Myocyte (in vitro differentiated cells): Measurements from ENCODE around the gene SH3RF2. TPM values are rescaled to one million over a fixed set of nuclear protein-coding genes. Genes with fewer than 3 reads are reported as not detected.

Source experiments
- DNase-seq: peaks from one replicate; pipeline ENCODE4 v3.0.0-alpha.2; 2012; ENCODE audit warnings: low read depth
- total RNA-seq: library from RNA; depleted of rRNA; stranded (reverse); fragments of >200 nt; gene quantifications from 2 replicates; pipeline ENCODE4 v1.2.3, GENCODE V29; 2014

The SH3RF2 gene
- total RNA-seq, 1 donor from 2014 or later, result 1.1 TPM

DNA sequence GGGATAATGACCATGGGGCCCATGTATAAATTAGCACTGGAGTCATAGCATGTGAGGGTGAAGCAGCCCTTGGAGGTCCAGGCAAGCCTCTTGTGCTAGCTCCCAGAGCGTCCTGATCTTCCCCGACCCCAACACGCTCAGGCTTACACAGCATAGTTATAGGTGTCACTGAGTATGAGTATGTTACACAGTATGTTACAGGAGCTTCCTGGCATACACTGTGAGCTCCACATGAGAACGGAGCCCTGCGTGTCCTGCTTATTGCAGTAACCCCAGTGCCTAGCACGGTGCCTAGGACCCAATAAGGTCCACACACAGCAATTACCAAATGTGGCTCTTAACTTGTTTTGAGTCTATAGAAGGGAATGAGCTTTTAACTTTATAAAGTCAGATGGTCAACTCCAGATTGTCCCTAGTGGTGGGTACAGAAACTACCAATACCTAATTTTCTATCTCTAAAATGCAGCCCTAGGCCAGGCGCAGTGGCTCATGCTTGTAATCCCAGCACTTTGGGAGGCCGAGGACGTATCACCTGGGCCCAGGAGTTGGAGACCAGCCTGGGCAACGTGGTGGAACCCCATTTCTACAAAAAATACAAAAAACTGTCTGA, 104.9 kb downstream of the SH3RF2 start:
- DNase-seq, result no peak

DNA sequence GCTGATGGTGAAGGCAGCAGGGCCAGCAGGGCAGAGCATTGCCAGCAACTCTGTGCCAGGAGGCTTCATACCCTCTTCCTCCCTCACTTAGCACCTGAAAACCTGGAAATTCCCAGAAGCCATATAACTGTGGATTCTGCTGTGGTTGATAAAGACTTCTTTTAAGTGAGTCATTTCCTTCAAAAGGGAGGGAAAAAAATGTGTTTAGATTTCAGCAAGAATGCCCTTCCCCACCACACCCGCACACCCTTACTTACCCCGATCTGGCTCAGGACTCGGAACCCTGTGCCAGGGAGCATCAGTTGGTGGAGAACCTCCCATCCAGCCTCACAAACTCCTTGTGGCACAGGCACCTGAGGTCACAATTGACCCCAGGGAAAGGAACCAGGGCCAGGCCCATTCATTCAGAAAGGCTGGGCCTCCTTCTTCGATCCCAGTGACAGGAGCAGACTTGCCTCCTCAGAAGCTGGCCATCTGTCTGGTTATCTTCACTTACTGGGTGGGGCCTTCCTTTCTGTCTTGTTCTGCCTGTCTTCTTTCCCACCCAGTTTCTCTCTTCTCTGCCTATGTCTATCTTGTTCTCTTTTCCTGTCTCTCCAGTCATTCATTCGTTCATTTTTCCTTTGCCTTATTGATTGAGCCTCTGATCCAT, 106.4 kb downstream of the SH3RF2 start:
- no peak for DNase-seq

DNA sequence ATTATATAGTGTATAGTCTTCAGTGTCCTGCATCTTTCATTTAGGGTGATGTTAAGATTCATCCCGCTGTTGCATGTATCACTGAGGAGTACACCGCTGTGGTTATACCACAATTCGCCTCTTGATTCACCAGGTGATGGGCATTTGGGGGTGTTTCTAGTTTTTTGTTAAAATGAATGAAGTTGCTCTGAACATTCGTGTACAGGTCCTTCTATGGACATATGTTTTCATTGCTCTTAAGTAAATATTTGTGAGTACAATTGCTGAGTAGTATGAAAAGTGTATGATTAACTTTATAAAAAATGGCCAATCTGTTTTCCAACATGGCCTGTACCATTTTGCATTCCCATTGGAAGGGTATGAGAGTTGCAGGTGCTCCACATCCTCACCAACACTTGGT, 107.3 kb downstream of the SH3RF2 start:
- DNase-seq, result no peak

GRCh38 chr5:146047396-146047795, 111.0 kb downstream of the SH3RF2 start:
- DNase-seq, result peak; percentile 85

- peak; percentile 84 for DNase-seq
Measured at GRCh38 chr5:146048994-146049703, 112.8 kb downstream of the SH3RF2 start.

- DNase-seq, result no peak
Measured at GRCh38 chr5:146049704-146050026, 113.3 kb downstream of the SH3RF2 start.

DNA sequence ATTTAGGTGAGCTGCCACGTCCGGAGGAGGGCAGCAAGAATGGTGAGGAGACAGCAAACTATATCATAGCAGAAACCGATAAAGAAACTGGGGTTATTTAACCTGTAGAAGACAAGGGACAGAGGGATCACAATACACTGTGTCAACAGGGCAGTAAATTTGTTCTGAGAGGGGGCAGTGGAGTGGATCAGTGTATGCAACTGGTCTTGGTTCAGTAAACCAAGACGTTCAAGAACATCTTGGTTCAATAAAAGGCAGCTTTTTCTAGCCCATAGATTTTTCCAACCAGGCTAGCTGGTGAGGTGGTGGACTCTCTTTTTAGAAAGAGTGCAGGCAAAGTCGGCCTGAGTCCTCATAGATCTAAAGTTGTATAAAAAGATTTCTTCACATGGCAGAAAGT, 113.7 kb downstream of the SH3RF2 start:
- no peak for DNase-seq

DNA sequence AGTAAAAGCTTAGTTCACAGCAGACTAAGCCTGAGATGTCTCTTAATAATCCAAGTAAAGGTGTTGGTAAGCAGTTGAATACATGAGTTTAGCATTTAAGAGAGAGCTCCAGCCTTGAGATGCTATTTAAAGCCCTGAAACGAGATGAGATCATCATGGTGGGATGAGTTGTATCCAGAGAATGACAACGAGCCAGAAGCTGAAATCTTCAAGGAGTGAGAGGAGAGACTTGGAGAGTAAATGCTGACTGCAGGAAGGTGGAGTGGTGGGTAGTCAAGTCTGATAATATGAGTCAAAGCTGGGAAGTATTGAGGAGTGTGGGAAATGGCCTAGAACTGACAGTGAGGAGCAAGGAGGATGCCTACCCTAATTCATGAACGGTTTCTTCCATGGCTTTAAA, 115.3 kb downstream of the SH3RF2 start:
- DNase-seq, result peak; percentile 59

DNA sequence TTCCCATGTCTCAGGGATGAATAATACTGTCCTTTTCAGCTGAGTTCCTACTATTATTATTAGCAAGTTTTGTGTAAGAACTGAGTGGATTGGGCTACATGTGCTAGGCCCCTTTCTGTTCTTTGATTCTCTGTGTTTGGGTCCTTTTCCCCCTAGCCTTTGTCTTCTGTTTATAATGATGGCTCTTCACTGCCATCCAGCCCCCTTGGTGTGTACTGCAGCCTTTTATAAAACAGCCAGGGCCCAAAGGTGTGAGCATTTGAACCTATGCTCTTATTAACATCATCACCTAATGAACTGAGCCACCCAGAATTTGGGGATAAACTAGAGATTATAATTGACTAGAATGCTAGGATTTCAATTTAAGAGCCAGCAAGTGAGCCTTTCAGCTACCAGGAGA, 116.4 kb downstream of the SH3RF2 start:
- no peak for DNase-seq

DNA sequence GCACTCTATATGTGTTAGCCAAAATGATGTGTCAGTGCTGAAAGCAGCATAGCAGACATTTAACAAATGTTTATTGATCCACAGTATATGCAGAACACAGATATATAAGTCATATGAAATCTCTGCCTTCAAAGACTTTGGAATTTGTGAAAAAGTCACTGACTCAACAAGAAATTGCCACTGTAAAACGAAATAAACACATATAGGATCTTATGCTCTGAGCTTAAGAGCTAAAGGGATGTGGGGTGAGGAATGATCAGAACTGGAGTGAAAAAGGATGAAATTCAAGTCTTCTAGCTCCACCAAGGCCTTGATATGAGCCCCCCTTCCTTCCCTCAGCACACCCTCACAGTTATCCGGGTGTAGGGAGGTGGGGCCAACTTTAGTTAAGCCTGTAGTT, 119.1 kb downstream of the SH3RF2 start:
- no peak for DNase-seq

- DNase-seq, result no peak
Measured at GRCh38 chr5:146059460-146060220, 123.3 kb downstream of the SH3RF2 start.

GRCh38 chr5:146060221-146060585, 123.8 kb downstream of the SH3RF2 start:
- DNase-seq, result no peak

DNA sequence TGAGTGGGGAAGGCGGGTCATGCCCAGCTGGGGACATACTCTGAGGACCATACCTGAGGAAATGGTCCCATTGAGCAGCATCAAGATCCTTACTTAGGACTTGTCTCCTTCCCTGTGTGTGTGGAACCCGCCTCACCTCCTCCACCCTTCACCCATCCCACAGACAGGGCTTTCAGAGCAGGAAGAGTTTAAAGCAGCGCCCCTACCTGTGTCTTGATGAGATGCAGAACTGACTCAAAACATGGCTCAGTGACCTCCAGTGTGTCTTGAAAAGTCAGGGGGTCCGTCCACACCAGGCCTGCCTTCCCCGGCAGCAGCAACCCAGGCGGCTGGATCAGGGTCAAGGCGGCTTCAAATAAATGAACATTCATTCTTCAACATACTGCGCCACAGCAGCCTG, 130.6 kb downstream of the SH3RF2 start:
- DNase-seq, result no peak

- DNase-seq, result peak; percentile 74
Measured at GRCh38 chr5:146068206-146068605, 131.8 kb downstream of the SH3RF2 start.

- no peak for DNase-seq
Measured at GRCh38 chr5:146068977-146069779, 132.8 kb downstream of the SH3RF2 start.

- no peak for DNase-seq
Measured at GRCh38 chr5:146069780-146070099, 133.4 kb downstream of the SH3RF2 start.

DNA sequence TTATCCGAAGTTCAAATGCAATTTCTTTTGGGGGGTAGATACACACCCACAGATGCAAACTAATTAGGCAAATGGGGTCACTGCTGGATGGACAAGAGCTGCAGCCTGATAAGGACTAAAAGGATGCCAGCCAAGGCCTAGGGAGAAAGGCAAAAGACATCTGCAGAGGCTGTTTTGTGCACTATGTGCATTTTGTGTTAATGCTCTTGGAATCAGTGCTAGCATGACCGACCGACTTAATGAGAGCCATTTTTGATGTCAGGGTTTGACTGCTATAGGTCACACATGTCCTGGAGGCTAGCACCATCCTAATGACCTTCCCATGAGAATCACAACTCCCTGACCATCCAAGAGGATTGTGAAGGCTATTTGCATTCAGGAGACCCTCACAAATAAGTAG, 134.4 kb downstream of the SH3RF2 start:
- DNase-seq, result no peak

GRCh38 chr5:146071171-146071570, 134.8 kb downstream of the SH3RF2 start:
- DNase-seq, result no peak

- DNase-seq, result no peak
Measured at GRCh38 chr5:146072595-146072994, 136.2 kb downstream of the SH3RF2 start.

GRCh38 chr5:146073239-146073900, 137.0 kb downstream of the SH3RF2 start:
- no peak for DNase-seq

GRCh38 chr5:146076028-146076427, 139.7 kb downstream of the SH3RF2 start:
- no peak for DNase-seq
